H9 (cell line): Measurements from ENCODE around the gene VWA3A. TPM values are rescaled to one million over a fixed set of nuclear protein-coding genes. Genes with fewer than 3 reads are reported as not detected.
A peak's percentile ranks its signal among the peaks of the same experiment; 100 is the strongest.

Source experiments
- DNase-seq: peaks from one replicate; pipeline ENCODE4 v3.0.0-alpha.2; 2017
- H2AFZ ChIP-seq: one replicate; pipeline ENCODE4 v1.6.1; 2013; ENCODE audit warnings: mild to moderate bottlenecking, low read length, control low read depth, moderate library complexity
- H2AK5ac ChIP-seq: 2 replicates; pipeline ENCODE4 v1.6.1; 2013; ENCODE audit warnings: low read length, control low read depth, mixed read lengths; ENCODE audit not compliant: insufficient read length
- H2BK120ac ChIP-seq: one replicate; pipeline ENCODE4 v1.6.1; 2013; ENCODE audit warnings: low read depth, mild to moderate bottlenecking, low read length, control low read depth, inconsistent platforms; ENCODE audit not compliant: poor library complexity, severe bottlenecking
- H2BK12ac ChIP-seq: 2 replicates; pipeline ENCODE4 v1.6.1; 2013; ENCODE audit warnings: low read length, control low read depth, mixed read lengths, low read depth; ENCODE audit not compliant: insufficient read length
- H2BK15ac ChIP-seq: 2 replicates; pipeline ENCODE4 v1.6.1; 2013; ENCODE audit warnings: low read depth, low read length, control low read depth
- H2BK20ac ChIP-seq: one replicate; pipeline ENCODE4 v1.6.1; 2013; ENCODE audit warnings: low read depth, mild to moderate bottlenecking, low read length, control low read depth, inconsistent platforms; ENCODE audit not compliant: poor library complexity, severe bottlenecking
- H2BK5ac ChIP-seq: 2 replicates; pipeline ENCODE4 v1.6.1; 2013; ENCODE audit warnings: low read length, control low read depth, mixed read lengths; ENCODE audit not compliant: insufficient read length
- H3K14ac ChIP-seq: 2 replicates; pipeline ENCODE4 v1.6.1; 2013; ENCODE audit warnings: low read length, control low read depth; ENCODE audit not compliant: insufficient read depth
- H3K18ac ChIP-seq: 2 replicates; pipeline ENCODE4 v1.6.1; 2013; ENCODE audit warnings: low read depth, mild to moderate bottlenecking, mixed read lengths, low read length, control low read depth; ENCODE audit not compliant: insufficient read length
- H3K23ac ChIP-seq: 2 replicates; pipeline ENCODE4 v1.6.1; 2013; ENCODE audit warnings: low read length, control low read depth, mixed read lengths, low read depth; ENCODE audit not compliant: insufficient read length
- H3K23me2 ChIP-seq: 2 replicates; pipeline ENCODE4 v1.6.1; 2013; ENCODE audit warnings: low read depth, mild to moderate bottlenecking, mixed read lengths, low read length, control low read depth; ENCODE audit not compliant: insufficient read length, poor library complexity, severe bottlenecking
- H3K27ac ChIP-seq: 2 replicates; pipeline ENCODE4 v1.5.1; 2013; ENCODE audit warnings: low read length, control low read depth, mixed read lengths, low read depth; ENCODE audit not compliant: insufficient read length
- H3K27me3 ChIP-seq: 2 replicates; pipeline ENCODE4 v1.6.1; 2013; ENCODE audit warnings: low read length, control low read depth, inconsistent platforms; ENCODE audit not compliant: insufficient read depth
- H3K4ac ChIP-seq: 2 replicates; pipeline ENCODE4 v1.6.1; 2013; ENCODE audit warnings: low read depth, mild to moderate bottlenecking, control low read depth, inconsistent platforms, low read length, moderate library complexity
- H3K4me1 ChIP-seq: 2 replicates; pipeline ENCODE4 v1.6.1; 2013; ENCODE audit warnings: low read length, control low read depth, inconsistent platforms; ENCODE audit not compliant: insufficient read depth
- H3K4me2 ChIP-seq: 2 replicates; pipeline ENCODE4 v1.6.1; 2013; ENCODE audit warnings: low read length, control low read depth, mixed read lengths; ENCODE audit not compliant: insufficient read length, insufficient read depth
- H3K56ac ChIP-seq: 2 replicates; pipeline ENCODE4 v1.6.1; 2013; ENCODE audit warnings: low read depth, mild to moderate bottlenecking, mixed read lengths, low read length, control low read depth; ENCODE audit not compliant: insufficient read length
- H3K79me1 ChIP-seq: 2 replicates; pipeline ENCODE4 v1.6.1; 2013; ENCODE audit warnings: low read depth, mild to moderate bottlenecking, moderate library complexity, low read length, control low read depth, inconsistent platforms; ENCODE audit not compliant: insufficient read depth, poor library complexity, severe bottlenecking
- H3K79me2 ChIP-seq: 2 replicates; pipeline ENCODE4 v1.6.1; 2013; ENCODE audit warnings: low read length, control low read depth, inconsistent platforms; ENCODE audit not compliant: insufficient read depth
- H3K9ac ChIP-seq: 2 replicates; pipeline ENCODE4 v1.6.1; 2013; ENCODE audit warnings: low read length, control low read depth, mixed read lengths; ENCODE audit not compliant: insufficient read length; ENCODE audit errors: extremely low read depth
- H3K9me3 ChIP-seq: one replicate; pipeline ENCODE4 v1.6.1; 2013; ENCODE audit warnings: low read depth, low read length, inconsistent platforms; ENCODE audit not compliant: control insufficient read depth
- H3T11ph ChIP-seq: one replicate; pipeline ENCODE4 v1.6.1; 2013; ENCODE audit warnings: mild to moderate bottlenecking, low read length, control low read depth, inconsistent platforms
- H4K20me1 ChIP-seq: one replicate; pipeline ENCODE4 v1.6.1; 2013; ENCODE audit not compliant: control insufficient read depth, insufficient read length, insufficient read depth
- H4K5ac ChIP-seq: 2 replicates; pipeline ENCODE4 v1.6.1; 2013; ENCODE audit warnings: low read depth, mild to moderate bottlenecking, mixed read lengths, low read length, control low read depth; ENCODE audit not compliant: insufficient read length
- H4K8ac ChIP-seq: replicated peaks from 2 replicates; pipeline ENCODE4 v1.6.1; 2013; ENCODE audit warnings: low read length, control low read depth, mixed read lengths, low read depth; ENCODE audit not compliant: insufficient read length
- H4K91ac ChIP-seq: 2 replicates; pipeline ENCODE4 v1.6.1; 2013; ENCODE audit warnings: low read depth, mild to moderate bottlenecking, moderate library complexity, mixed read lengths, low read length, control low read depth; ENCODE audit not compliant: insufficient read length
- H3K27ac Mint-ChIP-seq, 3 experiments: 2 replicates in 2 of 3; 3 replicates in 1 of 3; pipeline ENCODE4 v1.8.0; 2020 to 2021; ENCODE audit warnings: mixed read lengths in 3 of 3, mild to moderate bottlenecking in 1 of 3, moderate library complexity in 1 of 3
- H3K27me3 Mint-ChIP-seq: 2 replicates; pipeline ENCODE4 v1.8.0; 2021; ENCODE audit warnings: low read depth, mild to moderate bottlenecking, moderate library complexity, mixed read lengths
- H3K36me3 Mint-ChIP-seq, 3 experiments: 2 replicates in 2 of 3; 3 replicates in 1 of 3; pipeline ENCODE4 v1.8.0; 2020 to 2021; ENCODE audit warnings: low read depth in 3 of 3, mixed read lengths in 3 of 3; ENCODE audit not compliant: insufficient read depth in 1 of 3
- H3K4me1 Mint-ChIP-seq, 2 experiments: 2 replicates each; pipeline ENCODE4 v1.8.0; 2020; ENCODE audit warnings: mixed read lengths in 2 of 2
- H3K4me3 Mint-ChIP-seq, 2 experiments: 2 replicates in 1 of 2; 3 replicates in 1 of 2; pipeline ENCODE4 v1.8.0; 2020 to 2021; ENCODE audit warnings: mild to moderate bottlenecking in 2 of 2, mixed read lengths in 2 of 2, moderate library complexity in 1 of 2
- H3K9me3 Mint-ChIP-seq, 2 experiments: 2 replicates in 1 of 2; 3 replicates in 1 of 2; pipeline ENCODE4 v1.8.0; 2020; ENCODE audit warnings: mild to moderate bottlenecking in 2 of 2, mixed read lengths in 2 of 2, moderate library complexity in 1 of 2
- CTCF ChIP-seq: fragments of 200-600 bp; sonication (generic); conservative IDR thresholded peaks from 3 replicates; pipeline ENCODE4 v1.8.0; 2021; ENCODE audit warnings: antibody characterized with exemption, mild to moderate bottlenecking
- WGBS: extraction: QIAGEN DNeasy Blood & Tissue Kit; methylation state at CpG from one replicate; pipeline ENCODE4 v1.1.7; 2013; ENCODE audit warnings: missing lambda C conversion rate, low lambda C conversion rate, mixed read lengths; ENCODE audit not compliant: insufficient read length; ENCODE audit errors: extremely low coverage; 5-methylcytosine and 5-hydroxymethylcytosine counted together
- total RNA-seq: library from RNA; stranded (reverse); gene quantifications from 2 replicates; pipeline ENCODE4 v1.2.1, GENCODE V29; 2021

The VWA3A gene
- total RNA-seq, 1 experiment from 2014 or later = not detected

DNA sequence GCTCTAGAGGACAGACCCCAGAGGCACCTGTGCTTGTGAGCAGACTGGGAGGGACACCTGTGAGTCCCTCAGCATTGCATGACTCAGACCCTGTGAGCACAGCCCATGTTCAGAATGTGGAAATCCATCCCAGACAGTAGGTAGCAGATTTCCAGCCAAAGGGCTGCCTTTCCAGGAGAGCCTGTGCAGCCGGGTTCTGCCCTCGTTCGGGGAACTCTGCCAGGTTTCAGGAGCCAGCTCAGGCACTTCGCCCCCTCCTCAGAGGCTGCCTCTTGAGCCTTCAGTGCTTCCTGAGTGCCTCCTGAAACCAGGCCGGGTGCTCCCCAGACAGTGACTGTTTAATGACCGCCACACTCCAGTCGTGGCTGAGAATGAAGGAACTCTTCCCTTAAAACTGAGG lies 46.7 kb downstream of the VWA3A start:
- no peak overlapping the region for H3K14ac ChIP-seq
- no peak for TF ChIP-seq CTCF
- H2BK120ac ChIP-seq = no peak overlapping the region
- H4K91ac ChIP-seq = no peak overlapping the region
- H3K4ac ChIP-seq = no peak overlapping the region
- no peak overlapping the region for H3T11ph ChIP-seq
- H4K20me1 ChIP-seq = no peaks in the 10 kb centered on the region
- Mint-ChIP-seq H3K36me3 (no peaks in the 10 kb centered on the region), H3K4me3 (no peak overlapping the region), H3K27ac (peak overlapping the region in 1 of 3 experiments; percentile 65; a peak in 1 of 7 replicates), H3K4me1 (peaks cover 0 to 9% of the 10 kb centered on the region in 2 experiments; a peak in 3 of 4 replicates), H3K9me3 (no peaks in the 10 kb centered on the region), H3K27me3 (peaks cover 5% of the 10 kb centered on the region; the same call in 1 of the 2 replicates)
- no peak overlapping the region for H3K4me2 ChIP-seq
- no peak overlapping the region for H4K8ac ChIP-seq
- no peak overlapping the region for H3K18ac ChIP-seq
- H3K4me1 ChIP-seq = no peaks in the 10 kb centered on the region
- no peak overlapping the region for H2AFZ ChIP-seq
- H3K56ac ChIP-seq = no peak overlapping the region
- no CpG with 5 or more reads among the region's 7 CpGs for WGBS
- no peaks in the 10 kb centered on the region for H3K9me3 ChIP-seq
- H3K79me2 ChIP-seq = no peaks in the 10 kb centered on the region
- H3K23me2 ChIP-seq = no peaks in the 10 kb centered on the region
- H3K27ac ChIP-seq = no peak overlapping the region
- H2BK12ac ChIP-seq = no peak overlapping the region
- H3K79me1 ChIP-seq = no peaks in the 10 kb centered on the region
- no peak overlapping the region for H4K5ac ChIP-seq
- H3K23ac ChIP-seq = no peak overlapping the region
- no peak overlapping the region for H2BK20ac ChIP-seq
- H3K9ac ChIP-seq = no peak overlapping the region
- no peak overlapping the region for H2BK5ac ChIP-seq
- no peak overlapping the region for H2AK5ac ChIP-seq
- no peaks in the 10 kb centered on the region for H3K27me3 ChIP-seq
- DNase-seq = no peak
- no peak overlapping the region for H2BK15ac ChIP-seq
